Common myeloid progenitor, CD34-positive (primary cell): ENCODE measurements around the gene UNC13D.
A peak's percentile ranks its signal among the peaks of the same experiment; 100 is the strongest.
"Not testable (repeated sequence)": the region's sequence is repeated elsewhere in the genome, so short reads cannot be mapped to it uniquely, and the experiment has no call there.

Experiments used
- CTCF ChIA-PET: fragments of 350-600 bp; sonication (Branson Sonifier 250); formaldehyde crosslinking; loops from one replicate; lab custom pipeline; 2021; ENCODE audit warnings: antibody characterized with exemption; lab: Charles Lee
- POLR2A ChIA-PET: fragments of 350-600 bp; sonication (Branson Sonifier 250); formaldehyde crosslinking; loops from one replicate; lab custom pipeline; 2021; ENCODE audit warnings: antibody characterized with exemption; lab: Charles Lee
- DNase-seq, 3 donors: peaks; one replicate each; pipeline versions ENCODE4 v3.0.0 to v3.0.0-alpha.2; 2013
- H3K27ac ChIP-seq, 2 experiments: 1 replicate in 1 of 2; 2 replicates in 1 of 2; pipeline ENCODE4 v1.7.0; 2013; ENCODE audit warnings: inconsistent platforms in 2 of 2, low read length in 2 of 2, mild to moderate bottlenecking in 2 of 2, low read depth in 1 of 2, moderate library complexity in 1 of 2; ENCODE audit not compliant: severe bottlenecking in 2 of 2, insufficient read depth in 1 of 2, poor library complexity in 1 of 2
- H3K27me3 ChIP-seq, 5 experiments: replicated peaks in 2 of 5; 1 replicate in 3 of 5; 2 replicates in 2 of 5; pipeline versions ENCODE4 v1.6.1 to v1.7.0; 2013; ENCODE audit warnings: low read length in 4 of 5, mild to moderate bottlenecking in 2 of 5, moderate library complexity in 2 of 5, inconsistent platforms in 1 of 5; ENCODE audit not compliant: insufficient read depth in 5 of 5, control insufficient read depth in 4 of 5
- H3K36me3 ChIP-seq, 4 experiments: 1 replicate in 2 of 4; 2 replicates in 2 of 4; pipeline versions ENCODE4 v1.6.1 to v1.7.0; 2013; ENCODE audit warnings: low read length in 3 of 4, control low read depth in 1 of 4, mild to moderate bottlenecking in 1 of 4; ENCODE audit not compliant: control insufficient read depth in 4 of 4, insufficient read depth in 4 of 4
- H3K4me1 ChIP-seq, 4 experiments: 1 replicate in 3 of 4; 2 replicates in 1 of 4; pipeline versions ENCODE4 v1.6.1 to v1.7.1; 2013; ENCODE audit warnings: low read length in 3 of 4, mild to moderate bottlenecking in 3 of 4, control low read depth in 1 of 4, inconsistent platforms in 1 of 4, moderate library complexity in 1 of 4; ENCODE audit not compliant: control insufficient read depth in 4 of 4, insufficient read depth in 4 of 4; ENCODE audit errors: control extremely low read depth in 1 of 4
- H3K4me3 ChIP-seq, 7 experiments: 1 replicate in 4 of 7; 2 replicates in 3 of 7; pipeline versions ENCODE4 v1.5.1 to v1.7.0; 2013; ENCODE audit warnings: mild to moderate bottlenecking in 7 of 7, low read length in 6 of 7, moderate library complexity in 6 of 7, inconsistent platforms in 2 of 7, low read depth in 2 of 7, control low read depth in 1 of 7; ENCODE audit not compliant: insufficient read depth in 4 of 7, control insufficient read depth in 1 of 7; ENCODE audit errors: extremely low read depth in 1 of 7
- H3K9me3 ChIP-seq, 5 experiments: 1 replicate in 4 of 5; 2 replicates in 1 of 5; pipeline versions ENCODE4 v1.6.1 to v1.7.1; 2013; ENCODE audit warnings: low read length in 4 of 5, mild to moderate bottlenecking in 2 of 5, inconsistent platforms in 1 of 5, low read depth in 1 of 5, moderate library complexity in 1 of 5; ENCODE audit not compliant: control insufficient read depth in 4 of 5, insufficient read depth in 2 of 5; ENCODE audit errors: control extremely low read depth in 1 of 5
- WGBS: methylation state at CpG from one replicate; pipeline ENCODE4 v1.1.5; 2013; ENCODE audit not compliant: insufficient coverage; 5-methylcytosine and 5-hydroxymethylcytosine counted together

Gene UNC13D

GRCh38 chr17:75851693-75851991 lies 7.4 kb upstream of the UNC13D start:
- H3K9me3 ChIP-seq, H3K4me3 ChIP-seq, DNase-seq, POLR2A ChIA-PET, H3K27me3 ChIP-seq, H3K27ac ChIP-seq: not testable (repeated sequence)
- Histone ChIP-seq H3K36me3 (peaks cover 8 to 50% (median 41%) of the 10 kb centered on the region in 4 experiments), H3K4me1 (peaks cover 14 to 44% (median 29%) of the 10 kb centered on the region in 4 experiments)
- CTCF ChIA-PET: interaction anchor here (14.6 kb wide), 1 partner anchor 21 kb away, joined by 174 read pairs; no protein-coding TSS in a partner anchor
- WGBS: 98% methylated on average over 12 of the region's 15 CpGs

GRCh38 chr17:75850928-75851692 lies 6.9 kb upstream of the UNC13D start:
- Histone ChIP-seq H3K4me3 (no peak overlapping the region), H3K36me3 (peaks cover 8 to 55% (median 44%) of the 10 kb centered on the region in 4 experiments), H3K4me1 (peaks cover 9 to 43% (median 29%) of the 10 kb centered on the region in 4 experiments), H3K9me3 (no peaks in the 10 kb centered on the region), H3K27me3 (no peaks in the 10 kb centered on the region), H3K27ac (no peak overlapping the region)
- CTCF ChIA-PET: interaction anchor here (1.6 to 14.6 kb wide), 3 partner anchors 7 to 25 kb away, joined by 4 to 174 read pairs (median 134); partner anchors contain the start of gene WBP2
- 95% methylated on average over 11 of the region's 12 CpGs for whole genome bisulfite sequencing
- no peak for DNase-seq
- POLR2A ChIA-PET: no interaction called here

GRCh38 chr17:75849724-75850123 lies 5.5 kb upstream of the UNC13D start:
- ChIA-PET CTCF (interaction anchor here (0.8 to 14.6 kb wide), 5 partner anchors 9 to 50 kb away, joined by 3 to 174 read pairs (median 5); partner anchors contain the start of gene WBP2), POLR2A (no interaction called here)
- no peaks in the 10 kb centered on the region for H3K9me3 ChIP-seq
- H3K4me1 ChIP-seq: peaks cover 9 to 53% (median 40%) of the 10 kb centered on the region in 4 experiments
- no peak overlapping the region for H3K27ac ChIP-seq
- 78% methylated on average over 7 of the region's 9 CpGs for WGBS
- H3K36me3 ChIP-seq: peaks cover 8 to 58% (median 48%) of the 10 kb centered on the region in 4 experiments
- H3K4me3 ChIP-seq: no peak overlapping the region
- no peak for DNase-seq
- H3K27me3 ChIP-seq: no peaks in the 10 kb centered on the region

DNA sequence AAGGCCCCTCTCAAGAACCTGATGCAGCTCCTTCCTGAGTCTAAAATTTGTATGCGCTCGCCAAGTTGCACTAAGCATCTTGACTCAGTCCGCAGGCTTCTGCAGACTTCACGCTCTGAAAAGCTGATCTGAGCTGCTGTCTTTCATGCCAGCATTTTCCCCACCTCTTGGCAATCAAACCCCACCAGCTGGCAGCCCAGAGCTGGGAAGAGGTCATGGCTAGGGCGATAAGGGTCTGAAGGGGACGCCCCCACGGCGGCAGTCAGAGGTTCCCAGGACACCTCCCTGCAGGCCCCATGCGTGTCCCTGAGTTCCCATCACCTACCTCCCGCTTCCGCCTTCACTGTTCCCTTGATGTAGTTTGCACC lies 5.1 kb upstream of the UNC13D start:
- no peak overlapping the region for H3K27ac ChIP-seq
- ChIA-PET CTCF (interaction anchor here (1.0 to 14.6 kb wide), 5 partner anchors 9 to 50 kb away, joined by 3 to 174 read pairs (median 5); partner anchors contain the start of gene WBP2), POLR2A (interaction anchor here (1.5 kb wide), 1 partner anchor 17 kb away, joined by 4 read pairs; no protein-coding TSS in a partner anchor)
- H3K4me1 ChIP-seq: peaks cover 4 to 53% (median 39%) of the 10 kb centered on the region in 4 experiments
- H3K36me3 ChIP-seq: peaks cover 8 to 58% (median 48%) of the 10 kb centered on the region in 4 experiments
- H3K27me3 ChIP-seq: no peaks in the 10 kb centered on the region
- no peak overlapping the region for H3K4me3 ChIP-seq
- DNase-seq: no peak
- WGBS: 95% methylated on average over 9 of the region's 11 CpGs
- no peaks in the 10 kb centered on the region for H3K9me3 ChIP-seq

- DNase-seq: peak; percentile 53 to 74 (median 66)
- POLR2A ChIA-PET: interaction anchor here (1.5 kb wide), 1 partner anchor 16 kb away, joined by 4 read pairs; no protein-coding TSS in a partner anchor
- CTCF ChIA-PET: interaction anchor here (0.9 to 14.6 kb wide), 10 partner anchors 10 to 99 kb away, joined by 3 to 174 read pairs (median 4); partner anchors contain the start of genes TRIM65, UNK and WBP2
- Histone ChIP-seq H3K4me1 (peaks cover 0 to 53% (median 40%) of the 10 kb centered on the region in 4 experiments), H3K9me3 (no peaks in the 10 kb centered on the region), H3K27ac (no peak overlapping the region), H3K27me3 (no peaks in the 10 kb centered on the region), H3K36me3 (peaks cover 8 to 58% (median 48%) of the 10 kb centered on the region in 4 experiments), H3K4me3 (no peak overlapping the region)
- WGBS: 60% methylated on average over 14 of the region's 16 CpGs
Observed at GRCh38 chr17:75848523-75849278, 4.5 kb upstream of the UNC13D start.

DNA sequence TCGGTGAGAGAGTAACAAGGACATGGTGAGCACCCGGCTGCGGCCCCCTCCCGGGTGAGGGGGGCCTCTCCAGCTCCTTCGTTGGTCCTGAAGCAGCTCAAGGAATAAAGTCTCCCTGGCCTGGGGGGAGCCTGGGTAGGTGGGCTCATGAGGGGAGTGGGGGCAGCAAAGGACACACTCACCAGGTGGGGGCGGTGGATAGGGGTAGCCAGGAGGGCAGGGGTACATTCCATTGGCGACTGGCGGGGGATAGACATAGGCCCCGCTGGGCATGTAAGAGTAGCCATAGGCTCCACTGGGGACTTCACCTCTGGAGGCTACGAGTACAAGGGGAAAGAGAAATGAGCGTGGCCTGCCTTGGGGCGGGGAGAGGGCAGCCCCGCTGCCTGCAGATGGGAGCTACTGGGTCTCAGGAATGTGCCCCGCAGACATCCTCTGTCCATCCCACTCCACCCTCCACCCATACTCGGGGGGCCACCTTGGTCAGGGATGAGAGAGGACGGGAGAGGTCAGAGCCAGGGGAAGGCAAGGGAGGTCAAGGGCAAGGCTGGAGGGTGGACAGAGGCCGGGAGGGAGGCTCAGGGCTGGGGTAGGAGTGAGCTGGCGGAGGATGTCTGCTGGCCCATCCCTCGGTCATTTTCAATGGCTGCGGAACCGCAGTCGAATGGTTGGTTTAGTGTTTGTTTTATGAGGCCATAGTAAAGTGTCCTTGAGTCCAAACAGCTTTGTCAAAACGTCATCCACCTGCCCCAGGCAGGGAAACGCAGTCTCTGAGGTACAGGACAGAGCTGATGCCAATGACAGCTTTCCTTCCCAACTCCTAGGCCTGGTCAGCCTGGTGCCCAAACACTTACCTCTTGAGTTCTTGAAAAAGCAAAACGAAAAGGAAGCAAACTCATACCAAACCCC lies 3.7 kb upstream of the UNC13D start:
- DNase-seq: no peak
- WGBS: 96% methylated on average over 16 of the region's 25 CpGs
- Histone ChIP-seq H3K36me3 (peaks cover 8 to 57% (median 47%) of the 10 kb centered on the region in 4 experiments), H3K27ac (no peak overlapping the region), H3K27me3 (no peaks in the 10 kb centered on the region), H3K9me3 (no peaks in the 10 kb centered on the region), H3K4me3 (no peak overlapping the region), H3K4me1 (peaks cover 0 to 54% (median 45%) of the 10 kb centered on the region in 4 experiments)
- ChIA-PET CTCF (interaction anchor here (0.9 to 14.6 kb wide), 14 partner anchors 11 to 98 kb away, joined by 3 to 174 read pairs (median 4); partner anchors contain the start of genes TRIM65, UNK and WBP2), POLR2A (interaction anchor here (1.5 kb wide), 1 partner anchor 15 kb away, joined by 4 read pairs; no protein-coding TSS in a partner anchor)
